OCI-LY3 (cell line): ENCODE data around the gene SLC24A5.

Experiments
- EZH2phosphoT487 ChIP-seq: fragments of 200-600 bp; shearing (Covaris generic); IDR thresholded peaks from 2 replicates; pipeline ENCODE4 v1.6.1; 2018; ENCODE audit warnings: antibody characterized with exemption, mixed run types, low read depth
- TF ChIP-seq, protein P1 (sequence below): fragments of 200-600, 300-600 bp; sonication (generic); IDR thresholded peaks from 2 replicates; pipeline ENCODE4 v1.5.1; 2014; ENCODE audit warnings: antibody characterized with exemption, low read length, low read depth

DNA sequence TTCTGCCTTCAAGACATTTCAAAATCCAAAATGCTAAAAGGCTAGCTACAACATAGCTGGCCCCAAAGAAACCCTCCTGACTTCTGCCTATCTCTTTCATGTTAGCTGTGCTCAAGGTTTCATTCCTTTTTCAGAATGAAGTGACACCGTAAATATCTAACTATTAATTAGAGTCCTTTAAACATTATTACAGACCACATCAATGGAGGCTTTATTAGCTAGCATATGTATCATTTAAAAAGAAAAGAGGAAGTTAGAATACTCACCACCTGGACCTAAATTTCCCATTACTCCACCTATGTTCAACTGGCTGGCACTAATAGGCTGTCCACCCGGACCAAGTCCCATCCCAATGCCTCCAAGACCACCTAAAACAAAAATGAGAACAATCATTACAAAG, 32.7 kb downstream of the SLC24A5 start:
- TF ChIP-seq, protein P1, sequence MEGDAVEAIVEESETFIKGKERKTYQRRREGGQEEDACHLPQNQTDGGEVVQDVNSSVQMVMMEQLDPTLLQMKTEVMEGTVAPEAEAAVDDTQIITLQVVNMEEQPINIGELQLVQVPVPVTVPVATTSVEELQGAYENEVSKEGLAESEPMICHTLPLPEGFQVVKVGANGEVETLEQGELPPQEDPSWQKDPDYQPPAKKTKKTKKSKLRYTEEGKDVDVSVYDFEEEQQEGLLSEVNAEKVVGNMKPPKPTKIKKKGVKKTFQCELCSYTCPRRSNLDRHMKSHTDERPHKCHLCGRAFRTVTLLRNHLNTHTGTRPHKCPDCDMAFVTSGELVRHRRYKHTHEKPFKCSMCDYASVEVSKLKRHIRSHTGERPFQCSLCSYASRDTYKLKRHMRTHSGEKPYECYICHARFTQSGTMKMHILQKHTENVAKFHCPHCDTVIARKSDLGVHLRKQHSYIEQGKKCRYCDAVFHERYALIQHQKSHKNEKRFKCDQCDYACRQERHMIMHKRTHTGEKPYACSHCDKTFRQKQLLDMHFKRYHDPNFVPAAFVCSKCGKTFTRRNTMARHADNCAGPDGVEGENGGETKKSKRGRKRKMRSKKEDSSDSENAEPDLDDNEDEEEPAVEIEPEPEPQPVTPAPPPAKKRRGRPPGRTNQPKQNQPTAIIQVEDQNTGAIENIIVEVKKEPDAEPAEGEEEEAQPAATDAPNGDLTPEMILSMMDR: no peak
- no peak for TF ChIP-seq EZH2phosphoT487
